H4 (cell line): ENCODE measurements around the gene CCBE1. TPM values are rescaled to one million over a fixed set of nuclear protein-coding genes. Genes with fewer than 3 reads are reported as not detected.
A peak's percentile ranks its signal among the peaks of the same experiment; 100 is the strongest.
"Not testable (repeated sequence)": the region's sequence is repeated elsewhere in the genome, so short reads cannot be mapped to it uniquely, and the experiment has no call there.

ENCODE experiments used
- DNase-seq: peaks from one replicate; pipeline ENCODE4 v3.0.0-alpha.2; 2015; ENCODE audit warnings: low spot score
- total RNA-seq: library from RNA; depleted of rRNA; stranded (reverse); fragments of >200 nt; shearing (Covaris generic); gene quantifications from 2 replicates; pipeline ENCODE4 v1.2.3, GENCODE V29; 2014

The CCBE1 gene
- total RNA-seq, 1 experiment from 2014 or later = not detected

DNA sequence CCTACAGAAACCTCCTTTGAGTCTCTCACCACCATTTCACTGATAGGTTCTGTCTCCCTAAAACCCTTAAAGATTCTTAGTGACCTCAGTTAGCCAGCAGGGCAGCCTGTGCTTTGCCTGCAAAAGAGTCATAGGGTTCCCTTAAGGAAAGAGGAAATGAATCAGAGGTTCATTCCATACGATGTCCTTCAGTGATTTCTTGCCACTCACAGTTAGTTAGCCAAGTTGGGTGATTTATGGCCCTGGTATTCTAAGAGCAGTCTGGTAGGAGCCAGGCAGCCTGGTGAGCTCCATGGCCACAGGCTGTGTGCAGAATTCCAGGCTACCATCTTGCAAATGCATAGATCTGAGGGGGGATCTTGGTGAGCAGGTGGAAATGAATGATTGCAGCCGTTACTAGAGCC is 18.7 kb upstream of the CCBE1 start:
- DNase-seq = peak; percentile 54

GRCh38 chr18:59715445-59715844 is 18.2 kb upstream of the CCBE1 start:
- no peak for DNase-seq

- not testable (repeated sequence) for DNase-seq
Observed at GRCh38 chr18:59714096-59714495, 16.9 kb upstream of the CCBE1 start.

DNA sequence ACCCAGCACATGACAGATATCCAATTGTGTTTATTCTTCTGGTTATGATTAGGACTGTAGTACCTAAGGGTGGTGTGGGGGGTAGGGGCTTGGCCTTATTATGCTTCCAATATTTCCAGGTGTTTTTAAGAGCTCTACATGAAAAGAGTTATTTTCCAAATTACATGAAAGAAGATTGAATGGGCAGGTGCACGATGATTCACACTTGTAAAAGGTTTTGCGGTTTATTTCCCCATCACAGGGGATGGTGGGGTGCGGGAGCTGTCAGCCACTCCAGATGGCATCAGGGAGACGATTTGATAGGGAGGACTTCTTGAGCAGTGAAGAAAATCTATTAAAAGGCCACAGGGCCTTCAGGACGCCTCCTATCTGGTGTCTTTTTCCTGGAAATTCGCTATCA is 15.1 kb upstream of the CCBE1 start:
- no peak for DNase-seq

- no peak for DNase-seq
Observed at GRCh38 chr18:59708988-59709387, 11.8 kb upstream of the CCBE1 start.

DNA sequence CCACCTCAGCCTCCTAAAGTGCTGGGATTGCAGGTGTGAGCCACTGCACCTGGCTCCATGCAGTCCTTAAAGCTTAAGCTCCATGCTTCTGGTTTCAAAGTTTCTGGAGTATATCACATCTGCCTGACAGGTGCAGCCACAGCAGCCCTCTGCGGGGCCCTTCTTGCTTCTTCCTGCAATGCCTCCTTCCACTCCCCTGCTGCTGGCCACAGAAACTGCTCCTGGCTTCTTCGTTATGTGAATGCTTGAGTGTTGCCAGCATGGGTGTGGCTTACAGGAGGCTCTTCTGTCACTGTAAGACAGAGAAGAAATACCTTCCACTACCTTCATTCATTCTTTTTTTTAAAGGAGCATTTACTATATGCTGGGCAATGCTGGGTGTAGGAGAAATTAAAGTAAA is 10.1 kb upstream of the CCBE1 start:
- no peak for DNase-seq

- DNase-seq = no peak
Observed at GRCh38 chr18:59706499-59706898, 9.3 kb upstream of the CCBE1 start.

DNA sequence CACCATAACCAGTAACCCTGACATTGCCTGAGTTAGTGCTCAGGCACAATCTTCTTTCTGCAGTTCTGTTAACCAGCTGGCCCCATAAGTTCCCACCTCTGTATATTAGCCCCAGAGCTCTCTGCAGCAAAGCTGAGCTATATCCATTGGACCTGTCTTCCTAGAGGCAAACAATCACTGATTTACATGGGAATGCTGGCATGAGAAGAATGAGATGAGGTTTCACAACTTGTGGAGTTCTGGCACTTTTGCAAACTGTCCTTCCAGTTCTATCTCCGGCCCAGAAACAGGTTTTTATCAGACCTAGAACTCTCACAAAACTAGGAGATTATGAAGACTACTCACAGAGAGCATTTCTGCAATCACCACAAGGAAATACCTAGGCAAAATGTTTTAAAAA is 7.9 kb upstream of the CCBE1 start:
- no peak for DNase-seq

GRCh38 chr18:59704146-59704545 is 6.9 kb upstream of the CCBE1 start:
- no peak for DNase-seq

DNA sequence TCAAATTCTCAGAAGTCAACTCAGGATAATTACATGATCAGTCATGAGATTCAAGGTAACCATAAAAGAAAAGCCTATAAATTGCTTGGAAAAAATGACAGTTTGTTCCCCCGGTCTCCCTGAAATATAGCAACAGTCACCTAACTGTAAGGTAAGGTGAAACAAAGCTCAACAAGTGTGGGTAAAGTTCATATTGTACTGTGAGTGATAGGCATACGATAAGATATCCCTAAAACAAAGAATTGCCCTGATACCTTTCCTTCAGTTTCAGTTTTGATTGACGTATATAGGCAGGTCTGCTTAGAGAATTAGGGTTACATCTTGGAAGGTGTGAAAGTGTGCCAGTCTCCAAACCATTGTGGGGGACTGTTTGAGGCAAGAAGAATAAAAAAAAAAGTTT is 4.0 kb upstream of the CCBE1 start:
- no peak for DNase-seq

DNA sequence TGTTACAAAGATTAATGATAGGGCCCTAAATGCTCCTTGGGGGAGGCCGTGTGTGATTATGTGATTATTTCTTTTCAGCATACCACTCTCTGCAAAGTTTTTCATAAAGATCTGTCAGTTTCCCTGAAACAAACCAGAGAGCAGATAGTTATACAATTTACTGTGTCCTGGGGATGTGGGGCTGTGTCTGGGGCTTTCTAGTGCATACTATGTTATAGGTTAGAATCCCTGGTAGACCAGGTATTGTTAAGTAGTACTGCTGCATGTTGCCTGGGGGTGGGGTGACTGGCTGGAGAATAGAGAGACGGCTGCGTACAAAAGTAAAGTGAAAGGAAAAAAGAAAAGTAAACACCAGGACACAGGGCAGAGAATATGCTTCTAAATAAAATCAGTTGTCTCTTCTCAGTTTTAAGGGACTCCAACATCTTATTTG is 3.3 kb upstream of the CCBE1 start:
- no peak for DNase-seq

DNA sequence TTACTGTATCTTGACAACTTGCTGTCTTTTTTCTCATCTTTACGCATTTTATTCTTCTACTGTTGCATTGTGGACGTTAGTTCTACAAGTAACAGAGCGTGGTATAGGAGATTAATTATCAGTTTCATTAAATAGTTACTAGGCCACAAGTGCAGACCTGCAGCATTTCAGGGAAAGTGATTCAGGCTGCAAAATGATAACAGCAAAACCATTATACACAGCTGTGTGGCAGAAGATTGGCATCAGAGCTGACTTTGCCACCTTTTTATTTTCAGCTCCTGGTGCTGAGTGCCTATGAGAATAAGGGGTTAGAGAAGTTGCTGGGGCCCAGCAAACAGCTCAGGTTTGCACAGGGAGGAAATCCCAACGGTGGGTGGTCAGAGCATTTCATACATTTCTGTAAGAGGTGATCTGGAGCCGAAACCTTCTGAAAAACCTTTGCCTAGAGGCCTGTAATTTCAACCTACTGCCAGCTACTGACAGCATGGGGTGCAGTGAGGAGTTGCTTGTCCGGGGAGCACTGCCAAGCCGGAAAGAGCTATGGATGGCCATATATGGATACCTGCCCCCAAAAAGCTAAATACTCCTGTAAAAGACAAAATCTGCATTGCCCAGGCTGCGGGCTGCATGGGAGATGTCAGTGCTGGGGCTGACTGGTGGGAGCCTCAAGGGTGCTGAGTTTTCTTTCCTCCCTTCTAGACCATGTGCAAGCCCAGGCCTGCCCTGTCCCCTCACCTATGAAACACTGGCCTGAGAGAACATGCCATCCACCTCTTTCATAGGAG is 2.7 kb upstream of the CCBE1 start:
- no peak for DNase-seq

DNA sequence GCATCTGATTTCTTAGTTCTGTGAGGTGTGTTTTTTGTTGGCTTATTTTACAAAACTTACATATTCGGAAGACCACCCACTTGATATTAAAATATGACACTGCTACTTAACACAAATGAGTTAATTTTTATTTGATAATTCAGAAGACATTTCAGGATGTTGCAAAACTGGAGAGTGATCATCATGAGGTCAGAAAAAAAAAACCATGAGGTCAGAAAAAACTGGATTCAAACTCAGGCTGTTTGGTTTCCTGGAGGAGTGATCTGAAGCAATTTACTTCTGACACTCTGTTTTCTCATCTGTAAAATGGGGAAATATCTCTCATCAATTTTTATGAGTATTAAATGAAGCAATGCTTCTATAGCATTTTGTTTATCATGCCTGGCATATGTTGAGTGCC is 1.8 kb upstream of the CCBE1 start:
- DNase-seq = no peak

DNA sequence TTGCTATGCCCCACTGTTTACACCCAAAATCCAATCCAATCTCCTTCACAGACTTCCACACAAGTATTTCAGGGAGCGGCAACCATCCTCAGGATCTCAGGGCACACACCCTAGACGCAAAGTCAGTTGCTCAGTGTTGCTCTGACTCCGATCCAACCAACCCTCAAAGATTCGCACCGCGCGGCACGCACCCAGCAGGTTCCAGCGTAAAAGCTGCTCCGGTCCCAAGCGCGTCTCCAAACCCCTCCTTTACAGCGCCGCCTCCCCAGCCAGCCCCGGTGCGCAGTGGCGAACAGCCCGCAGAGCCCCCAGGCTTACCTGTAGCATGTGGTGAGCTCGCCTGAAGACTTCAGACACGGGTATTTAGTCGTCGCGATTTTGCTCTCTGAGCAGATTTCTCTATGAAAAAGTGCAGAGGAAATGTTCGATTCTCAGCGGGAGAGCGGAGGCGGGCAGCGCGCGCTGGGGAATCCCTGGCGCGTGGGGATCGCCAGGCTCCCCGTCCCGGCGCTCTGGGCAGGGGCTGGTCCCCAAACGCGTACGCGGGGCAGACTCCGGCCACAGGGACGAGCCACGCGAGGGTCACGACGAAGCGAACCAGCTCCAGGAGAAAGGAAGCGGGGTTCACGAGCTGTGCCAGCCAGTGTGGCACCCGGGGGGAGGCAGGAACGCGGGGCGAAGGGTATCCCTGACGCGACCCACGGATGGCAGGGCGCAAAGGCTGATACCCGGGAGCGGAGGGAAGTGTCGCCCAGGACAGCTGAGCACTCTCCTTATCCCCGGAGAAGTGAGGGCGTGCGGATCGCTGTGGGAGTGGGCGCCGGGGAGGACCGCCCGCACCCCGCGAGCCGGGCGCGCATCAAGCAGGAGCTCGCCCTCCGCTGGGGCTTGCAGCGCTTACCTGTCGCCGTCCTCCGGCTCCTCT is 650 bp downstream of the CCBE1 start:
- DNase-seq = no peak

DNA sequence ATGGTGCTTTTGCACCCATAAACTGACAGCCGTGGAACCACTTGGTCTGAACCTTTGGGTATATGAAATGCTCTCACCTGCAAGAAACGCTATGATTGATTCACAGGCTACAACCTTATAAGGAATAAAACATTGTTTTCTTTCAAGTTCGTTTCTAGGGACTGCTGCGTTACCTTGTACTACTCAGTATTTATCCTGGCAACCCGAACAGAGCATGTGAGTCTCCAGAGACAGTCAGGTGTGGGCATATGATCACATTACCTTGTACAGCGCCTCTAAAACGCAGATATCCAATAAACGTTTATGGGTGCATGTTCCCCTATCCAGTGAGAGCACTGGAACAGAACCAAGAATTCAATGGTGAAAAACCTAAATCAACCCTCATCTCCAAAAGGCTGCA is 1.7 kb downstream of the CCBE1 start:
- DNase-seq = no peak

DNA sequence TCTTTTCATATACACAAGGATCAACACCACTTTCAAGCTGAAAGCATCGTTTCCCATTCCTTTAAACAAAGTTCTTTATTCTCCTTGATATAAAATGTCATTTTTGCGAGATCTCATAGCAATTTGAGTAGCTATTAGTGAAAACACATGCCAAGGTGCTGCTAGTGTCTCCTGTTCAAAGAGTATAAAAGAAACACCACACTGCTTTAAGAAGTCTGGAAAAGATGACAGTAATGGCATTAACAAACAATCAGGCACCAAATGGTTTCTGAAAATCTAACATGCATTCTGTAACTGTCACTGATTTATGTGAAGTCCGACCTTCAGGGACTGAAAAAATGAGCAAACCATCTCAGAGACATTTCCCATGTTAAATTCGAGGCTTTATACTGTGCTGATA is 2.4 kb downstream of the CCBE1 start:
- no peak for DNase-seq

GRCh38 chr18:59691996-59692395 is 5.2 kb downstream of the CCBE1 start:
- DNase-seq = no peak

- DNase-seq = peak; percentile 17
Observed at GRCh38 chr18:59690996-59691395, 6.2 kb downstream of the CCBE1 start.

- DNase-seq = no peak
Observed at GRCh38 chr18:59690186-59690982, 6.8 kb downstream of the CCBE1 start.

DNA sequence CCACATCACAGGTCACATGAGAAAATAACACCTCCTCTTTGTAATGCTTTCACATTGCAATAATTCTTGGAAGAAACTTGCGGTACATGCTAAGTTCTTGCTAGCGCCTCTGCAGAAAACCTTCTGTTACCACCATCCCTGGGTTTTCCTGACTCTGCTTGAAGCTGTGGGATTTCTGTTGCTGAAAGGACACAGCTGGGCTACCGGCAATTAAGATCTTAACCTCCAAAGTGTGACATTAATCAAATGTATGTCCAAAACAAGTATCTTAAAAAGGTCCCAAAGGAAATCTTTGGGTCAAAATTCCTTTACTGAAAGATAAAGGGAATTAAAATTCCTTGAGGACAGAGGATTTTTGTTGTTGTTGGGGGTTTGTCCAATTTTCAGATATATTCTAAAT is 7.5 kb downstream of the CCBE1 start:
- DNase-seq = no peak

- no peak for DNase-seq
Observed at GRCh38 chr18:59686260-59686659, 11.0 kb downstream of the CCBE1 start.

DNA sequence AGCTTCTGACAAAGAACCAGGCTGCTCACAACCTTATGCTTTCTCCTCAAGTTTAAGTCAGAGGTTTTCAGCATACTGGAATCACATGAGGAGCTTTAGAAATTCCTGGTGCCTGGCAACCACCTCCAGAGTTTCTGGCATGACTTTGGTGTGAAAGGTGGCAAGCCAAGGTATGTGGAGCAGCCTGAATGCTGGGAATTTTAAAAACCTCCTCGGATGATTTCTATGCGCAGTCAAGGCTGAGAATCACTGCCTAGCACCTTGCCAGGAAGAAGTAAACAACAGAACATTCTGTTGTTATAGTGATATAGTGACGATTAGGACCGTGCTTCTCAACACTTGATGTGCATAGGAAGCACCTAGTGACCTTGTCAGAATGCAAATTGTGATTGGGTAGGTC is 11.7 kb downstream of the CCBE1 start:
- DNase-seq = no peak
